Fibroblast of villous mesenchyme (primary cell): ENCODE results near the gene IPP. TPM values are rescaled to one million over a fixed set of nuclear protein-coding genes. Genes with fewer than 3 reads are reported as not detected.
A peak's percentile ranks its signal among the peaks of the same experiment; 100 is the strongest.
"Not testable (repeated sequence)": the region's sequence is repeated elsewhere in the genome, so short reads cannot be mapped to it uniquely, and the experiment has no call there.

Experiments
- DNase-seq: peaks from one replicate; pipeline ENCODE4 v3.0.0-alpha.2; 2010; ENCODE audit warnings: low read depth
- H3K4me3 ChIP-seq: 2 replicates; pipeline ENCODE4 v1.5.1; 2011; ENCODE audit warnings: low read depth, mild to moderate bottlenecking, low read length
- CTCF ChIP-seq: IDR thresholded peaks from 2 replicates; pipeline ENCODE4 v1.5.1; 2012; ENCODE audit warnings: low read depth, mild to moderate bottlenecking, low read length; ENCODE audit not compliant: insufficient read depth
- total RNA-seq: library from RNA; depleted of rRNA; stranded (reverse); fragments of >200 nt; gene quantifications from 2 replicates; pipeline ENCODE4 v1.2.3, GENCODE V29; 2012

IPP gene
- total RNA-seq, 1 donor = 14.7 TPM

GRCh38 chr1:45685308-45686014, 65.0 kb downstream of the IPP start:
- no peak for TF ChIP-seq CTCF
- peak; percentile 25 for DNase-seq

GRCh38 chr1:45684402-45684801, 66.1 kb downstream of the IPP start:
- peak overlapping the region; percentile 95 for H3K4me3 ChIP-seq
- no peak for DNase-seq

More at GRCh38 chr1:45685308-45686014, 65.0 kb downstream of the IPP start:
- peak overlapping the region; percentile 95 for H3K4me3 ChIP-seq

GRCh38 chr1:45682942-45683341, 67.5 kb downstream of the IPP start:
- no peak for DNase-seq
- no peak for TF ChIP-seq CTCF

More at GRCh38 chr1:45684402-45684801, 66.1 kb downstream of the IPP start:
- no peak for TF ChIP-seq CTCF

GRCh38 chr1:45679123-45679522, 71.3 kb downstream of the IPP start:
- no peak overlapping the region for H3K4me3 ChIP-seq

More at GRCh38 chr1:45682942-45683341, 67.5 kb downstream of the IPP start:
- no peak overlapping the region for H3K4me3 ChIP-seq

GRCh38 chr1:45678489-45678888, 72.0 kb downstream of the IPP start:
- TF ChIP-seq CTCF = no peak
- no peak overlapping the region for H3K4me3 ChIP-seq
- DNase-seq = no peak

More at GRCh38 chr1:45679123-45679522, 71.3 kb downstream of the IPP start:
- TF ChIP-seq CTCF = no peak
- DNase-seq = no peak

- no peak for TF ChIP-seq CTCF
- DNase-seq = peak; percentile 25
- no peak overlapping the region for H3K4me3 ChIP-seq
These were observed 72.7 kb downstream of the IPP start for GRCh38 chr1:45677751-45678245.

GRCh38 chr1:45676553-45676952, 73.9 kb downstream of the IPP start:
- DNase-seq, H3K4me3 ChIP-seq: not testable (repeated sequence)
